ENCODE data around the gene DRICH1.
"Not testable (repeated sequence)": the region's sequence is repeated elsewhere in the genome, so short reads cannot be mapped to it uniquely, and the experiment has no call there.

Gene DRICH1

DNA sequence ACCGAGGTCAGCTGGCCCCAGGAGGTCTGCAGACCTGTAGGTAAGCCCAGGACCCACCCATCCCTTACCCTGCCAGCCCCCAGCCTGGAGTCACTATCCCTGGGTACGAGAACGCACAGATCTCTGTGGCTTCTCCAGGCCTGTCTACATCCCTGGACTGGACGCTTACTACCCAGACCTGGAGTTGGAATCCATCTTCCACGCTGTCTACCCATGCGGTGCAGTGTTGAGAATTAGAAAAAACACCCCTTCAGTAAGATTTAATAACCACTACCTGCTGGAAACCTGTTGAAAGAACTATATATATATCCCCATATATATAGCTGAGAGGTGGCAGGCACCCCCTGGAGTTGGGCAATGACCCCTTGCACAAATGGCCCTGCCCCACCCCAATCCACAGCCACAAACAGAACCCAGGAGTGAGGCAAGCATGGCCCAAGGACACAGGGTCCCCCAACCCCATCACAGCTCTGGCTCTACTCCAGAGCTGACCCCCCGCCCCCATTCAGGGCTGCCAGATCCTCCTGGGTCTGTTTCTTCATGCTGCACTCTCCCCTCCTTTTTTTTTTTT, 41.0 kb upstream of the DRICH1 start:
- FAIRE-seq (no peak), DNase-seq (ENCODE audit: insufficient read length, low spot score) (no peak)
- TF ChIP-seq PAX5 (IDR thresholded peaks at IDR 0.05; ENCODE audit: insufficient read depth, low read length, severe bottlenecking) (no peak), TAF1 (IDR thresholded peaks at IDR 0.05; ENCODE audit: low read depth, low read length) (no peak)

DNA sequence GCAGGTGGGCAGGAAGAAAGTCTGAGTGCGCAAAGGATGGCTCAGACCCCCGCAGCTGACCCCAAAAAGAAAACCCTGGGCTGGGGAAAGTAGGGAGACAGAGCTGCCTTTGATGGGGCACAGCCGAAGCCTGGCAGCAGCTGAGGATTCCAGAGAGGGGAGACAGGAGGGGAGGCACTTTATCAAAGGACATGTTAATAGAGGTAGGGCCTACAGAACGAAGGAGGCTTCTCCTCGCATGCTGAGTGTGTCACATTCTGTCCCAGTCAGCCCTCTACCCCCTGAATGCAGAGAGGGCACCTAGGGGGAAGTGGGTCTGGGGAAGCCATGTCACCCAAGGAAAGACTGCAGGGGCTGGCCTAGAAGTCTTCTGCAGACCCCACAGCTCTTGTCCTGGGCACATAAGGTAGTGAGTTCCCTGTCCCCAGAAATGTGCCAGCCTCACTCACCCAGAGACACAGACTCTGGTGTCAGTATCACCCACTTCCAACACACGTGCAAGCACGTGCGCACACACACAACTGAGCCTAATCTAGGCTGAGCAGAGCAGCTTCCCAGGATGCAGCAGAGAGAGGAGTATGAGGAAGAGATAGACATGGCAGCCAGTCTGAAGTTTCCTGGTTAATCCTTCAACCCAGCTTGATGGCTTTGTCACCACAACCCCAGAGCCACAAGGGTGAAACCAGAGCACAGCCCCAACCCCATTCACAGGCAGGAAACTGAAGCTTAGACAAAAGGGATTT, 40.4 kb upstream of the DRICH1 start:
- peak; percentile 88 for FAIRE-seq
- DNase-seq (ENCODE audit: insufficient read length, low spot score), result not testable (repeated sequence)

DNA sequence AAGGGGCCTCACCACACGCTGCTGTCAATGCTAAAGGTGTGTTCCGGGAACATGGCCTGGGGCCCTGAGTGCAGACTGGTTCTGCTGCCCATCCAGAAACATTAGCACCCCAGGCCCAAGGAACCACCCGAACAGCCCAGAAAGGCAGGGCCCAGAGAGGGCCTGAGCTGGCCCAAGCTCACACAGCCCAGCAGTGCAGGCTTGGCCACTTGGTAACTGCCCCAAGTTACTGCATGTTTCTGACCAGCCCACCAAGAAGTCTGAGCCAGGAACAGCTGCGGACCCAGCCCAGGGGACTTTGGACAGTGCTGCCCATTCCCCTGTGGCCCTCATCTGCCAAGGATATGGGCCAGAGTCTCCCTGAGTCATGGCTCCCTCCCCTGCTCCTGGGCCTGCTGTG, 39.3 kb upstream of the DRICH1 start:
- not testable (repeated sequence) for FAIRE-seq; DNase-seq (ENCODE audit: insufficient read length, low spot score)

DNA sequence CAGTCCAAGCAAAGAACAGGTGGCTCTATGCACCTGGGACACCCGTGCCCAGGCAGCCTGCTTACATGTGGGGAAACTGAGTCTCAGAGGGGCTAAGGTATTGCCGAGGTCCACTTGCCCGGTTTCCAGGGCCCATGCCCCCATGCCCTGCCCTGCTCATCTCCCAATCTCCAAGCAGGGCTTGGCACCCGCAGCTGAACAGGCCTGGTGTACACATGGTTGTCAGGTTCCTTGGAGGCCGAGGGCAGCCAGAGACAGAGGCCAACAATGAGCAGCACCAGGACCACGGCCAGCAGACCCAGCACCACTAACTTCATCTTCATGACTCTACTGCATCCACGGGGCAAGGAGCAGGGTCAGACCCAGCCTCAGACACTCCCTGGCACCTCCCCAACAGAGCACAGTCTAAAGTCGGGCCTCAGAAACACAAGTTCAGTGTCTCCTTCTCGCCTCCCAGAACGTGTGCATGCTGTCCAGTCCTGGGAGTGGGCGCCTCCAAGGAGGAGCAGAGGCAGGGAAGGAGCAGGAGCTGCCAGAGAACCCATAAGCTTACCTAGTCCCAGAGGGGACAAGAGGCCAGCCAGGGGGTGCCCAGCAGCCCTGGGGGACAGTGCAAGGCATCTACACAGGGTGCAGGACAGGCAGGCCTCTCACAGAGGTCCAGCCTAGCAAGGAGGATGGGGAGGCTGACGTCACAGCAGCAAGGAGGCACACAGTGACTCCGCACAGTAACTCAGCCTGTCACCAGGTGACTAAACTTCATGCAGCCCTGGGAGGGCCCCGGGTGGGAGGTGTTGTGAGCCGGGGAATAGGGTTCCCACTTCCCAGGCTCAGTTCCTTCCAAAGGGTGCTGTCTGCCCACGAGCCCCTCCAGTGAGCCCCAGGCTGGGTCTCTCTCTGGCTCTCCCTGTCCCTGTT, 38.5 kb upstream of the DRICH1 start:
- DNase-seq (ENCODE audit: insufficient read length, low spot score) (no peak), FAIRE-seq (no peak)
- TF ChIP-seq SPI1 (IDR thresholded peaks at IDR 0.05; ENCODE audit: low read depth, low read length), result no peak
- no peak for TF ChIP-seq TAF1 (IDR thresholded peaks at IDR 0.05; ENCODE audit: low read depth, low read length)
- TF ChIP-seq POU2F2 (IDR thresholded peaks at IDR 0.05; ENCODE audit: low read depth, low read length), result no peak

DNA sequence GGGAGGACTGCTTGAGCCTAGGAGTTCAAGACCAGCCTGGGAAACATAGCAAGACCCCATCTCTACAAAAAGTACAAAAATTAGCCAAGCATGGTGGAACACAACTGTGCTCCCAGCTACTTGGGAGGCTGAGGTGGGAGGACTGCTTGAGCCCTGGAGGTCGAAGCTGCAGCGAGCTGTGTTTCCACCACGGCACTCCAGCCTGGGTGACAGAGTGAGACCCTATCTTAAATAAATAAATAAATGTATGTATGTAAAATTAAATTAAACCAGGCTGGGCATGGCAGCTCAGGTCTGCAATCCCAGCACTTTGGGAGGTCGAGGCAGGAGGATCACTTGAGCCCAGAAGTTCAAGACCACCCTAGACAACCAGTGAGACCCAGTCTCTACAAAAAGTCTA, 28.3 kb upstream of the DRICH1 start:
- not testable (repeated sequence) for FAIRE-seq; DNase-seq (ENCODE audit: insufficient read length, low spot score)

DNA sequence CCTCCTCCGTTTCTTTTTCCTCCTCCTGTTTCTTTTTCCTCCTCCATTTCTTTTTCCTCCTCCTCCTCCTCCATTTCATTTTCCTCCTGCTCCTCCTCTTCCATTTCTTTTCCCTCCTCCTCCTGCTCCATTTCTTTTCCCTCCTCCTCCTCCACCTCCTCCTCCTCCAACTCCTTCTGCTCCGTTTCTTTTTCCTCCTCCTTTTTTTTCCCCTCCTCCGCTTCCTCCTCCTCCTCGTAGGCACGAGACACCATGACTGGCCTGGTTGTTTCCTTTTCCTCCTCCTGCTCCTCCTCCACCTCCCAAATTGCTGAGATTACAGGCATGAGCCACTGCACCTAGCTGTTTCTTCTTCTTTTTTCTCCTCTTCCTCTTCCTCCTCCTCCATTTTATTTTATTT, 25.6 kb upstream of the DRICH1 start:
- TF ChIP-seq SPI1 (IDR thresholded peaks at IDR 0.05; ENCODE audit: low read depth, low read length) (no peak), TAF1 (IDR thresholded peaks at IDR 0.05; ENCODE audit: low read depth, low read length) (no peak), POLR2A (IDR thresholded peaks at IDR 0.05; ENCODE audit: low read depth, low read length) (no peak), POLR2AphosphoS5 (IDR thresholded peaks at IDR 0.05; ENCODE audit: low read depth, low read length) (no peak)
- DNase-seq (ENCODE audit: insufficient read length, low spot score), result no peak
- no peak for FAIRE-seq

DNA sequence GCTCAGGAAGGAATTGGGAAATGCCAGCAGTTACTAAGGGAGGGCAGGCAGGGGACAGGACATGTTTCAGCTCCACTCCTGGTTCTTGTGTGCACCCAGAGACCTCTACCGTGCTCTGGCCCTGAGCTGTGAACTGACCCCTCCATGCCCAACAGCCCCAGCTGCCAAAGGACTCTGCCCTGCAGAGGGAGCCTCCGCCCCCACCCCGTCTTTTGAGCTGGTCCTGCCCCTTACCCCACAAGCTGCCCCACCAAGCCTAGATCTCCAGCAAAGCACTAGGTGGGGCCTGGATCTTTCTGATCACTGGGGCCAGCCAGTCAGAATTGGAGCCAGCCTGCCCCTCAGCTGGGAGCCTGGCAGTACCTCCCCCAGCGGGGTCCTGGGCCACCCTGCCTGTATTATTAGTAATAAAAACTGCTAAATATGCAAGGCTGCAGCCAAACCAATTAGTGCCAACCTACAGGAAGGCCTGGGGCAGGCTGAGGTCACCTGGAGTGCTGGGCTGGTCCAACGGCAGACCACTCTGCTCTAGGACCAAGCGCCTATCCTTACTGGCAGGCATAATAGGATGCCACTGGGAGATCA, 23.9 kb upstream of the DRICH1 start:
- no peak for DNase-seq (ENCODE audit: insufficient read length, low spot score)
- TF ChIP-seq PAX5 (IDR thresholded peaks at IDR 0.05; ENCODE audit: insufficient read depth, low read length, severe bottlenecking), result no peak
- TF ChIP-seq TAF1 (IDR thresholded peaks at IDR 0.05; ENCODE audit: low read depth, low read length), result no peak
- TF ChIP-seq POLR2AphosphoS5 (IDR thresholded peaks at IDR 0.05; ENCODE audit: low read depth, low read length), result no peak
- TF ChIP-seq POU2F2 (IDR thresholded peaks at IDR 0.05; ENCODE audit: low read depth, low read length), result no peak
- no peak for TF ChIP-seq SPI1 (IDR thresholded peaks at IDR 0.05; ENCODE audit: low read depth, low read length)
- TF ChIP-seq POLR2A (IDR thresholded peaks at IDR 0.05; ENCODE audit: low read depth, low read length), result no peak
- no peak for FAIRE-seq

DNA sequence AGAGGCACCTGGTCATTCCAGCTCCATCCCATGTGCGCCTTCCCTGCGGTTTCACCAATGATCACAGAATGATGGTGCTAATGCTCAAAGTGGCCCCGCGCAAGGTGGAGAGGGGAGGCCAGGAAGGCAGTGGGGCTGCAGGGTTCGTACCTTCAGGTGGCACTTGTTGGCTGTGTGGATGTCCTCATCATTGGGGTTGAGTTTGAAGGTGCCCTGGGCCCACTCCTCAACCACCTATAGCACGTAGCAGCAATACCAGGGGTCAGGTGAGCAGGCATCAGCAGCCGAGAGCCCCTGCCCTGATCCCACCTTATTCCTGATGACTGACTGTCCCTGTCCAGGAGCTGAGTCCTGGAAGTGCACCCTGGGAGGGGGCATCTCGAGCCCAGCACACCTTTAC, 20.6 kb upstream of the DRICH1 start:
- no peak for TF ChIP-seq POLR2A (IDR thresholded peaks at IDR 0.05; ENCODE audit: low read depth, low read length)
- no peak for TF ChIP-seq TAF1 (IDR thresholded peaks at IDR 0.05; ENCODE audit: low read depth, low read length)
- TF ChIP-seq POU2F2 (IDR thresholded peaks at IDR 0.05; ENCODE audit: low read depth, low read length), result no peak
- TF ChIP-seq PAX5 (IDR thresholded peaks at IDR 0.05; ENCODE audit: insufficient read depth, low read length, severe bottlenecking), result no peak
- TF ChIP-seq POLR2AphosphoS5 (IDR thresholded peaks at IDR 0.05; ENCODE audit: low read depth, low read length), result no peak
- TF ChIP-seq SPI1 (IDR thresholded peaks at IDR 0.05; ENCODE audit: low read depth, low read length), result no peak
- FAIRE-seq (no peak), DNase-seq (ENCODE audit: insufficient read length, low spot score) (no peak)

DNA sequence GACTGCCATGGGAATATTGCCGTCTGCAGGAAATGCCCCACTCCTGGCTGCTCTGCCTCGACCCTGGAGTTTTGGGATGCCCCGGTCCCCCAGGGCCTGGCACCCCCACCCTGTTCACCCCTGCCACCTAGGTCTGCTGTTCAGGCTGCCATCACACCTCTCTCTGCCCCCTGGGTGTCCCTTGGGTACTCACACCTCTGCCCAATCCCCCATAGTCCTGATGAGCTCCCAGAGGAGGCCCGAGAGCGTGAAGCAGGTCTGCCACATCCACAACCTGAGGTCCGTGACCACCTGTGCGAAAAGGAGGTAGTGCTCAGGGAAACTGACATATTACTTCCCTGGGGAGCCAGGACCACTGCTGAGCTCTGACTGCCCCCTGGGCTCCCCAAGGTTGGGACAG, 20.2 kb upstream of the DRICH1 start:
- TF ChIP-seq POLR2AphosphoS5 (IDR thresholded peaks at IDR 0.05; ENCODE audit: low read depth, low read length), result no peak
- no peak for TF ChIP-seq TAF1 (IDR thresholded peaks at IDR 0.05; ENCODE audit: low read depth, low read length)
- TF ChIP-seq POU2F2 (IDR thresholded peaks at IDR 0.05; ENCODE audit: low read depth, low read length), result no peak
- no peak for TF ChIP-seq POLR2A (IDR thresholded peaks at IDR 0.05; ENCODE audit: low read depth, low read length)
- TF ChIP-seq PAX5 (IDR thresholded peaks at IDR 0.05; ENCODE audit: insufficient read depth, low read length, severe bottlenecking), result no peak
- TF ChIP-seq SPI1 (IDR thresholded peaks at IDR 0.05; ENCODE audit: low read depth, low read length), result no peak
- FAIRE-seq, result no peak

DNA sequence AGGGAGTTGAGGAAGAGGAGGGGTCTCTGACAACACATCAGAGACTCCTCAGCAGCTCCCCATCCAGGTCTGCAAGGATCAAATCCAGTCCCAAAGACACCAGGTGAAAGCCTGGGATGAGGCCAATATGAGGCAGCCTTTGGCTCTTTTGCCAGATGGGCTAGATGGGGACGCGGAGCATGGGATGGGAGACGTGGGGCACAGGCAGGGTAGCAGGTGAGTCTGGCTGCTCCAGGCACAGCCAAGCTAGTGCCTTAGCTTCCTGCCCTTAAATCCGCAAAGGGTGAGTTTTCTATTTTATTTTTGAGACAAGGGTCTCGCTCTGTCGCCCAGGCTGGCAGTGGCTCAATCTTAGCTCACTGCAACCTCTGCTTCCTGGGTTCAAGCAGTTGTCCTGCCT, 19.6 kb upstream of the DRICH1 start:
- FAIRE-seq (no peak), DNase-seq (ENCODE audit: insufficient read length, low spot score) (no peak)
- TF ChIP-seq POU2F2 (IDR thresholded peaks at IDR 0.05; ENCODE audit: low read depth, low read length), result no peak
- TF ChIP-seq SPI1 (IDR thresholded peaks at IDR 0.05; ENCODE audit: low read depth, low read length), result no peak
- TF ChIP-seq POLR2A (IDR thresholded peaks at IDR 0.05; ENCODE audit: low read depth, low read length), result no peak
- TF ChIP-seq POLR2AphosphoS5 (IDR thresholded peaks at IDR 0.05; ENCODE audit: low read depth, low read length), result no peak
- no peak for TF ChIP-seq TAF1 (IDR thresholded peaks at IDR 0.05; ENCODE audit: low read depth, low read length)

More for the DNA sequence above, 20.2 kb upstream of the DRICH1 start:
- DNase-seq (ENCODE audit: insufficient read length, low spot score), result no peak
